Endothelial cell of umbilical vein (primary cell): ENCODE data around the gene SLC9A9. TPM values are rescaled to one million over a fixed set of nuclear protein-coding genes. Genes with fewer than 3 reads are reported as not detected.

ENCODE experiments used
- BruUV-seq: library from RNA; stranded (reverse); fragments of 400-500 nt; replicated peaks from 2 replicates; lab custom pipeline; 2021; lab: Mats Ljungman, UMichigan
- CTCF ChIA-PET: fragments of 300-600, 350-600 bp; sonication (Branson Sonifier 250); formaldehyde crosslinking; loops from one replicate; lab custom pipeline; 2021; ENCODE audit warnings: antibody characterized with exemption, inconsistent platforms; lab: Charles Lee
- POLR2A ChIA-PET: fragments of 300-600, 350-600 bp; sonication (Branson Sonifier 250); formaldehyde crosslinking; loops from one replicate; lab custom pipeline; 2021; ENCODE audit warnings: antibody characterized with exemption, inconsistent platforms; lab: Charles Lee
- DNase-seq: peaks from one replicate; pipeline ENCODE4 v3.0.0-alpha.2; 2011; ENCODE audit warnings: low read depth, low spot score
- FAIRE-seq: peaks from 2 replicates; lab custom pipeline; 2011; peaks lifted over from hg19 to GRCh38; lab: Jason Lieb, UNC
- H2AFZ ChIP-seq: 2 replicates; pipeline ENCODE4 v1.6.0; 2012; ENCODE audit warnings: low read depth, low read length, control low read depth, inconsistent platforms
- H3K27ac ChIP-seq: 2 replicates; pipeline ENCODE4 v1.5.1; 2011; ENCODE audit warnings: low read depth, mild to moderate bottlenecking, control low read depth, low read length, moderate library complexity; ENCODE audit not compliant: insufficient read depth
- H3K27me3 ChIP-seq, 2 experiments: 2 replicates each; pipeline versions ENCODE4 v1.6.0 to v1.6.1; 2011; ENCODE audit warnings: low read length in 2 of 2, mixed read lengths in 1 of 2; ENCODE audit not compliant: control insufficient read depth in 2 of 2, insufficient read depth in 2 of 2
- H3K36me3 ChIP-seq, 2 experiments: 2 replicates in 1 of 2; 3 replicates in 1 of 2; pipeline ENCODE4 v1.5.1; 2011; ENCODE audit warnings: low read length in 2 of 2, mild to moderate bottlenecking in 1 of 2, moderate library complexity in 1 of 2; ENCODE audit not compliant: control insufficient read depth in 2 of 2, insufficient read depth in 2 of 2; ENCODE audit errors: extremely low read depth in 1 of 2
- H3K4me1 ChIP-seq: 3 replicates; pipeline ENCODE4 v1.5.1; 2011; ENCODE audit warnings: mild to moderate bottlenecking, low read length; ENCODE audit not compliant: control insufficient read depth, insufficient read depth; ENCODE audit errors: extremely low read depth
- H3K4me2 ChIP-seq: 2 replicates; pipeline ENCODE4 v1.6.1; 2011; ENCODE audit warnings: low read length, control low read depth, mixed read lengths; ENCODE audit not compliant: insufficient read depth
- H3K4me3 ChIP-seq, 3 experiments: fragments of 200-600 bp in 1 of 3; sonication (generic), shearing (Covaris generic) in 1 of 3; replicated peaks in 1 of 3; 2 replicates each; pipeline ENCODE4 v1.5.1; 2011 to 2016; ENCODE audit warnings: control low read depth in 3 of 3, low read length in 3 of 3, mild to moderate bottlenecking in 2 of 3, inconsistent platforms in 1 of 3, low read depth in 1 of 3, moderate library complexity in 1 of 3; ENCODE audit not compliant: insufficient read depth in 1 of 3
- H3K79me2 ChIP-seq: 2 replicates; pipeline ENCODE4 v1.6.0; 2012; ENCODE audit warnings: low read length, inconsistent platforms; ENCODE audit not compliant: control insufficient read depth, insufficient read depth
- H3K9ac ChIP-seq: replicated peaks from 2 replicates; pipeline ENCODE3; 2011; ENCODE audit warnings: low read length, control low read depth; ENCODE audit not compliant: insufficient read depth; ENCODE audit errors: extremely low read depth
- H3K9me1 ChIP-seq: replicated peaks from 3 replicates; pipeline ENCODE4 v1.6.0; 2011; ENCODE audit warnings: mild to moderate bottlenecking, low read length; ENCODE audit not compliant: control insufficient read depth, insufficient read depth; ENCODE audit errors: extremely low read depth
- H3K9me3 ChIP-seq: replicated peaks from 2 replicates; pipeline ENCODE4 v1.5.1; 2012; ENCODE audit warnings: low read length, inconsistent platforms; ENCODE audit not compliant: control insufficient read depth, insufficient read depth
- H4K20me1 ChIP-seq: replicated peaks from 2 replicates; pipeline ENCODE3; 2011; ENCODE audit warnings: mild to moderate bottlenecking, low read length; ENCODE audit not compliant: control insufficient read depth, insufficient read depth; ENCODE audit errors: extremely low read depth
- EZH2 ChIP-seq: IDR thresholded peaks from 2 replicates; pipeline ENCODE4 v1.6.1; 2012; ENCODE audit warnings: borderline replicate concordance, low read depth, mild to moderate bottlenecking, moderate library complexity, low read length, inconsistent platforms; ENCODE audit not compliant: severe bottlenecking
- FOS ChIP-seq: IDR thresholded peaks from 2 replicates; pipeline ENCODE4 v1.6.1; 2011; ENCODE audit warnings: mild to moderate bottlenecking, low read length, moderate library complexity, borderline replicate concordance; ENCODE audit not compliant: insufficient read depth
- GATA2 ChIP-seq: IDR thresholded peaks from 2 replicates; pipeline ENCODE4 v1.7.0; 2011; ENCODE audit warnings: low read depth, mild to moderate bottlenecking, moderate library complexity, mixed read lengths, low read length; ENCODE audit not compliant: insufficient read length, insufficient read depth
- MAX ChIP-seq: IDR thresholded peaks from 2 replicates; pipeline ENCODE4 v1.6.1; 2011; ENCODE audit not compliant: insufficient read depth, insufficient read length
- MYC ChIP-seq: IDR thresholded peaks from one replicate; pipeline ENCODE4 v1.6.1; 2011; ENCODE audit warnings: mild to moderate bottlenecking, low read depth, low read length
- POLR2AphosphoS5 ChIP-seq: IDR thresholded peaks from 2 replicates; pipeline ENCODE4 v1.6.1; 2012; ENCODE audit warnings: low read depth, mild to moderate bottlenecking, control low read depth, low read length, moderate library complexity; ENCODE audit not compliant: insufficient read depth
- dilution Hi-C: fragments of 300-500 bp; cut with MboI; formaldehyde crosslinking; loops from one replicate; pipeline ENCODE4 v1.15.0; 2019; ENCODE audit warnings: low sequenced_read_pairs; ENCODE audit not compliant: extremely low pct_ligation_motif_present
- intact Hi-C: fragments of 100-400 bp; cut with micrococcal nuclease; formaldehyde crosslinking; loops from one replicate; pipeline ENCODE4 v1.10.0; 2022
- polyA plus RNA-seq, 4 experiments: library from polyadenylated mRNA; depleted of rRNA in 3 of 4; stranded (reverse) in 3 of 4; unstranded in 1 of 4; fragments of >200 nt; gene quantifications; 2 replicates each; pipeline versions ENCODE4 v1.2.1 to v1.2.3, GENCODE V29; 2011 to 2012; ENCODE audit warnings: missing spikeins in 1 of 4
- total RNA-seq: library from RNA; stranded (reverse); gene quantifications from 2 replicates; pipeline ENCODE4 v1.2.3, GENCODE V29; 2021

Gene SLC9A9
- total and polyA plus RNA-seq, 2 donors (not counting 3 experiments of a cell fraction or from before 2014, with no cell fraction given) = 1.5 to 1.8 TPM

GRCh38 chr3:143471705-143472104 is 376.6 kb downstream of the SLC9A9 start:
- Histone ChIP-seq H3K27ac (no peak overlapping the region), H3K4me1 (no peaks in the 10 kb centered on the region), H3K36me3 (no peaks in the 10 kb centered on the region), H3K4me2 (no peak overlapping the region), H3K9me3 (no peaks in the 10 kb centered on the region), H3K79me2 (no peaks in the 10 kb centered on the region), H3K27me3 (no peaks in the 10 kb centered on the region), H3K4me3 (no peak overlapping the region), H3K9me1 (no peaks in the 10 kb centered on the region), H4K20me1 (no peaks in the 10 kb centered on the region), H2AFZ (no peak overlapping the region), H3K9ac (no peak overlapping the region)
- ChIA-PET POLR2A (no interaction called here), CTCF (no interaction called here)
- no TSS peak for BruUV-seq
- dilution Hi-C loops = no loop called here
- DNase-seq (no peak), FAIRE-seq (no peak)
- intact Hi-C loops = no loop called here
- no peak for TF ChIP-seq POLR2AphosphoS5
- TF ChIP-seq MYC = no peak
- TF ChIP-seq FOS = no peak
- TF ChIP-seq EZH2 = no peak
- no peak for TF ChIP-seq MAX

- Histone ChIP-seq H4K20me1 (no peaks in the 10 kb centered on the region), H3K4me2 (no peak overlapping the region), H2AFZ (no peak overlapping the region), H3K27ac (no peak overlapping the region), H3K9ac (no peak overlapping the region), H3K4me3 (no peak overlapping the region), H3K79me2 (no peaks in the 10 kb centered on the region), H3K36me3 (no peaks in the 10 kb centered on the region), H3K9me1 (no peaks in the 10 kb centered on the region), H3K27me3 (no peaks in the 10 kb centered on the region), H3K9me3 (no peaks in the 10 kb centered on the region), H3K4me1 (no peaks in the 10 kb centered on the region)
- no peak for TF ChIP-seq EZH2
- no peak for TF ChIP-seq GATA2
- intact Hi-C loops = no loop called here
- FAIRE-seq (no peak), DNase-seq (no peak)
- ChIA-PET POLR2A (no interaction called here), CTCF (no interaction called here)
- dilution Hi-C loops = no loop called here
- BruUV-seq = no TSS peak
Measured at GRCh38 chr3:143469159-143469558, 379.1 kb downstream of the SLC9A9 start.
